IMR-90 (cell line): Measurements from ENCODE around the gene PRKCE.

ENCODE experiments used
- CEBPB ChIP-seq: IDR thresholded peaks from 2 replicates; pipeline ENCODE4 v1.6.1; 2012; ENCODE audit warnings: low read depth, low read length, improper control_type of control experiment
- CTCF ChIP-seq: conservative IDR thresholded peaks from 2 replicates; pipeline ENCODE4 v1.5.1; 2012; ENCODE audit warnings: mild to moderate bottlenecking, low read depth, low read length, improper control_type of control experiment
- FOS ChIP-seq: fragments of 150-350 bp; IDR thresholded peaks from 2 replicates; pipeline ENCODE4 v1.6.1; 2016; ENCODE audit warnings: low read depth, low read length
- MAFK ChIP-seq: IDR thresholded peaks from 2 replicates; pipeline ENCODE4 v1.6.1; 2012; ENCODE audit warnings: low read depth, low read length, improper control_type of control experiment
- MAZ ChIP-seq: IDR thresholded peaks from 2 replicates; pipeline ENCODE4 v1.6.1; 2012; ENCODE audit warnings: low read depth, mild to moderate bottlenecking, low read length, improper control_type of control experiment, moderate library complexity, borderline replicate concordance
- POLR2A ChIP-seq: IDR thresholded peaks from 2 replicates; pipeline ENCODE4 v1.6.1; 2012; ENCODE audit warnings: mild to moderate bottlenecking, low read depth, low read length
- RFX5 ChIP-seq: IDR thresholded peaks from 2 replicates; pipeline ENCODE4 v1.8.0; 2012; ENCODE audit warnings: low read depth, mild to moderate bottlenecking, low read length, moderate library complexity
- SMC3 ChIP-seq: fragments of 150-350 bp; IDR thresholded peaks from 2 replicates; pipeline ENCODE4 v1.6.1; 2016; ENCODE audit warnings: low read depth, mild to moderate bottlenecking, antibody characterized with exemption, low read length, moderate library complexity
- USF2 ChIP-seq: fragments of 150-350 bp; IDR thresholded peaks from 2 replicates; pipeline ENCODE4 v1.6.1; 2017; ENCODE audit warnings: mild to moderate bottlenecking, antibody characterized with exemption, low read length, low read depth

GRCh38 chr2:46041434-46041833, 390.0 kb downstream of the PRKCE start:
- no peak for TF ChIP-seq CTCF
- TF ChIP-seq POLR2A: no peak
- TF ChIP-seq SMC3: no peak
- TF ChIP-seq USF2: no peak
- no peak for TF ChIP-seq MAZ
- no peak for TF ChIP-seq MAFK
- TF ChIP-seq FOS: no peak
- TF ChIP-seq RFX5: no peak
- TF ChIP-seq CEBPB: no peak
